GM21825 (cell line): ENCODE results near the gene RBM25.
"Not testable (repeated sequence)": the region's sequence is repeated elsewhere in the genome, so short reads cannot be mapped to it uniquely, and the experiment has no call there.

Source experiments
- ATAC-seq: cut with Tn5 transposase; IDR thresholded peaks from one replicate; pipeline ENCODE4 v1.9.1; 2021; ENCODE audit warnings: mild to moderate bottlenecking, moderate library complexity; ENCODE audit not compliant: unreplicated experiment

The RBM25 gene

DNA sequence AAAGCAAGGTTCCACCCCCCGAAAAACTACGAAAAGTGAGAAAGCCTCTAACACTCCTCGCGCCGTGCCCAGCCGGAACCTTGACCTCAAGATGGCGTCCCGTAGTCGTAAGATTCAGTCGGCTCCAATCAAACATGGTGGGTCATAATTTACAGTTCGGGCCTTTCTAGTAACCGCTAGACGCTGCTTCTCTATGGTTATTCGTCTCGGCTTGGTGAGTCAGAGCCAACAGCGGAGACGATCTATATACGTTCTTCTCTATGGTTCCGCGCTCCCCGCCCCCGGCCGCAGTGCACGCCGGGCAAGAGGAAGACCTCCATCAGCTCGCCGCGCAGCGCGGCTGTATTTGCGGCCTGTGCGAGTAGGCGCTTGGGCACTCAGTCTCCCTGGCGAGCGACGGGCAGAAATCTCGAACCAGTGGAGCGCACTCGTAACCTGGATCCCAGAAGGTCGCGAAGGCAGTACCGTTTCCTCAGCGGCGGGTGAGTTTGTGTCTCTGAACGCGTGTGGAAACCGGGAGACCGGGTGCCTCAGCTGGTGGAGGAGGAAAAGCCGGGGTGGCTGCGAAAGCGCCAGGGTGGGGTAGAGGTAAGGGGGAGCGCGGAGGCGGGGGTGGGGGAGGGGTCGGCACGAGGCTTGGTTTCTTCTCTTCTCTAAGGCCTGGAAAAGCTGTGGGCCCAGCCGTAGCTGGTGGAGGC is at the start of gene RBM25:
Gene RBM25 (plus strand): TSS at position 311 of the 698 bp plus-strand sequence. CDS start 13,108 bp downstream, outside the sequence.
- ATAC-seq, result peak; percentile 95

DNA sequence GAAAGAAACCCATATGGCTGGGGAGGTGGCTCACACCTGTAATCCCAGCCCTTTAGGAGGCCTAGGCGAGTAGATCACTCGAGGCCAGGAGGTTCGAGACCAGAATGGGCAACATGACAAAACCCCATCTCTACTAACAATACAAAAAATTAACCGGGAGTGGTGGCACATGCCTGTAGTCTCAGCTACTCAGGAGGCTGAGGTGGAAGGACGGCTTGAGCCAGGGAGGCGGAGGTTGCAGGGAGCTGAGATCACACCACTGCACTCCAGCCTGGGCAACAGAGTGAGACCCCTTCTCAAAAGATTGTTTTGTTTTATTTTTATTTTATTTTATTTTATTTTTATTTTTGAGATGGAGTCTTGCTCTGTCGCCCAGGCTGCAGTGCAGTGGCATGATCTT is 47.1 kb upstream of the RBM25 start:
- ATAC-seq, result not testable (repeated sequence)

DNA sequence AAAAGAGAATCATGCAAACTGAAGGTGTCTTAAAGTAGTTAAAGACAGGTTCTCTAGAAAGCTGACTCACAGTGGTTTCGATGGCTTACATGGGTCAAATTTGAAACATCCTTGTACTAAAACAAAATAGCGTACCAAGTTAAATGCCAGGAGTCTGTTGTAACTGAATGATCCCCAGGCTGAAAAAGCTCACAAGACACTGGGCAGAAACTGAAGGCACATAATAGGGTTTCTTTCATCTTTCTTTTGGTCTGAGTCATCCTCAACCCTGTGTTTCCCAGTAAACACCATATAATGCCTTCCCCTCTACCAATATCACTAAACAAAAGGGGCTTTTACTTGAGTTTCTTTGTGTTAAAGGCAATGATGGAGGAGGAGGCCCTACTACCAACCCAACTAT is 44.2 kb upstream of the RBM25 start:
- peak; percentile 76 for ATAC-seq

DNA sequence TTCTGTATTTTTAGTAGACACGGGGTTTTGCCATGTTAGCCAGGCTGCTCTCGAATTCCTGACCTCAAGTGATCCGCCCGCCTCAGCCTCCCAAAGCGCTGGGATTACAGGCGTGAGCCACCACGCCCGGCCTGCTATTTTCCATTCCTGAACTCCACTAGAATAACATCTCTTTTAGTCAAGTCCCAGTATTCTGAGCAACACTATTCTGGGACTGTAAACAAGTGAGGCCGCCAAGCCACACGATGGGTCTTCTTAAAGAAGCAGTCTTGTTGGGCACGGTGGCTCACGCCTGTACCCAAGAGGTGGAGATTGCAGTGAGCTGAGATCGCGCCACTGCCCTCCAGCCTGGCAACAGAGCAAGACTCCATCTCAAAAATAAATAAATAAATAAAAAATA is 42.8 kb upstream of the RBM25 start:
- ATAC-seq, result not testable (repeated sequence)

DNA sequence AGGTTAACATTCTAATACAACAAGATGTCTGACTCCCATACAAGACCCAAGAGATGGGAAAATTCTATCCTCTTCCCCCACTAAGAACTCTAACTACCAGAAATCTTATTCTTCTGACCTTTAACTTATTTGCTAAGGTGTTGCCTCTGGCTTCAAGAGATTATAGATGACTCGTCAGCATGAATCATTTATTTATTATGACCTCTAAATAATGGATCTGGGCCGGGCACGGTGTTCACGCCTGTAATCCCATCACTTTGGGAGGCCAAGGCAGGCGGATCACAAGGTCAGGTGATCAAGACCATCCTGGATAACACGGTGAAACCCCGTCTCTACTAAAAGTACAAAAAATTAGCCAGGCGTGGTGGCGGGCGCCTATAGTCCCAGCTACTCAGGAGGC is 42.3 kb upstream of the RBM25 start:
- not testable (repeated sequence) for ATAC-seq

DNA sequence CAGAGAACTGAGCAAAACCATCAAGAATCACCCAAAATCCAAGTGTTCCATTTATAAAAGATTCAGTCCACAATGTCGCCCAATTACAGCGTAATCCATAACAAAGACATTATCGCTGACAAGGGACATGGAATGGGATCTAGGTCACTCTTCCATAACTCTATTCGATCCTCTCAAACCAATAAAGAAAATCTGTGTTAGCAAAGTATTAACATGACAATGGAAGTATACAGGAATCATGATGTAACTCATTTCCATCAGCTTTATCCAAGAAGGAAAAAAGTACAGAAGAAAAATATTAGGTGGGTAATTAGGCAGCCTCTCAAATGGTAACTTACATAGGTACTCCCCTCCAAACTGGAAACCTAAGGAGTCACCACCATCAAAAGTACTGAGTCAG is 36.3 kb upstream of the RBM25 start:
- ATAC-seq, result no peak

DNA sequence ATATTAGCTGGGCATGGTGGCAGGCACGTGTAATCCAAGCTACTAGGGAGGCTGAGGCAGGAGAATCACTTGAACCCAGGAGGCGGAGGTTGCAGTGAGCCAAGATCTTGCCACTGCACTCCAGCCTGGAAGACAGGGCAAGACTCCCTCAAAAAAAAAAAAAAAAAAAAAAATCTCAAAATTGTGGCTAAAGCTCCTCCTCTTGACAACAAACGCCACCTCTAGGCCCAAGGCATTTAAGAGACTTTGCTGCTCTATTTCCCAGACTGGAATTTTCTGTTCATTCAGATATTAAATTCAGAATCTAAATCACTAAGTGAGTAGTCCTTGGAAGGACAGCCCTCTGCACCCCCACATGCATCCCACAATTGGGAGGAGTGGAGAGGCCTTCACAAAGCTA is 32.8 kb upstream of the RBM25 start:
- ATAC-seq, result no peak

DNA sequence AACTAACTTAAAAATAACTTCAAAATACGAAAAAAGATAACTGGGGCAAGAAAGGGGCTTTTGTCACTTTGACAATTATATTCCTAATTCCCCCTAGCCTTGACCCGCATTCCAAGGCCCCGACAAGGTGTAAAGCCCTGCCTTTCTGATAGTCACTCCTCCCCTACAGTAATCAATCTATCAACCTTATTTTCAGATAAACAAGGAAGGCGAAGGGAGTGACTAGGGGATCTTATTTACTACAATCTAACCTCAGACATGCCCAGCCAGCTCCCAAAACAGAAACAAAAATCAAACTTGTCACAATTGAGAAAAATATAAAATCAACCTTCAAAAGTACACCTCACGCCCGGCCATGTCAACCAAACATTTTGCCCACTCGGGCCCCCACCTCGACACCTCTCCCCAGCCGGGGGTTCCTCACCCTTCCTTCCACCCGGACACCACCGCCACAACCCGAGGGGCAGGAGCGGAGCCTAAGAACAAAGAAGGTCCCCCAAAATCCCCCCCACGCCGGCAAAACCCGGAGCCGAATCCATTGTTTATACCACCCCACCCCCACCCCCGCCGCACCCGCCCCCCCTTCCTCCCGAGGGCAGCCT is 32.0 kb upstream of the RBM25 start:
- ATAC-seq, result no peak

DNA sequence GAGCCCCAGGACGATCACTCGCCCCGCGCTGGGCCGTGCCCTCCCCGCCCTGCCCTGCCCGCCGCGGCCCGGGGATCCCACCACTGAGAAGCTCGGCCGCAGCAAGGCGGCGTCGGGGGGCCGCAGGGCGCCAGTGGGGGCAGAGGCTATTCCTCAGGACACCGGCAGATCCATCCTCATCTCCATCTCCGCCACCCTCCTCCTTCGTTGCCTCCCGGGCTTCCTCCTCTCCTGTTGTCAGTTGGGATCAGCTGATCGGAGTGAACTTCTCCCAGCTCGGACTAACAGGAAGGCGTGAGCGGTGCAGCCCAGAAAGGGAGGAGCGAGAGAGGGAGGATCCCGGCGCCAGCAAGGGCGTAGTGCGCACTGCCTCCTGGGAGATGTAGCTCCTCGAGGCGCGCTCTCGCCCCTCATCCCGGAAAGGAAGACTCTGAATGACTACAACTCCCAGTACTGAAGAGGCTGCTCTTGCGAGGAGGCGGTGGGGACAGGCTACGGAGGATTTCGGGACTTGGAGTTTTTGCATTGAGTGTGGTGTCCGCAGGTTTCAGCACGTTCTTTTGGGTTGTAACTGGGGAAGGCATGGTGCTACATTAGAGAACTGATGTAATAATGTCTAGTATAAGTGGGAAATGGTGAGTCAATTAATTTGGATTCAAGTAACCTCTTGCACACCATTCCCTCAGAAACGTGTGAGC is 31.3 kb upstream of the RBM25 start, which contains the start of gene ZFYVE1:
Gene ZFYVE1 (minus strand): TSS at position 262 of the 698 bp plus-strand sequence. CDS start 2,598 bp downstream, outside the sequence.
- ATAC-seq, result peak; percentile 97

DNA sequence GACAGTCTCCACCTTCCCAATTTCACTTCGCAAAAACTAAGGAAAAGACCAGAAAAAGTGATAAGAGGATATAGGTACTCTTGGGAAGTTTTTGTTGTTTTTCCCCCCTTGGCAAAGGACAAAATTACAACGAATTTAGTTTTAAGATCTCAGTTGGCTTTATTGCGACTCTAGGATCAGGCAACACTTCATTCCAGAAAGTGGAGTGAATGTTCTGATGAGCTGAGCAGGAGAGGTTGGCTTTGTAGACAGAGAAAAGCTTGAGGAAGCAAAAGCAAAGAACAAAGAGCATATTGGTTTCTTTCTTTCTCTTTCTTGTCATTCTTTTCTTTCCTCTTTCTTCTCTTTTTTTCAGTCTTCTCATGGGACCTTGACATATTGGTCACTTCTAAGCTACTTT is 30.8 kb upstream of the RBM25 start:
- ATAC-seq, result no peak

DNA sequence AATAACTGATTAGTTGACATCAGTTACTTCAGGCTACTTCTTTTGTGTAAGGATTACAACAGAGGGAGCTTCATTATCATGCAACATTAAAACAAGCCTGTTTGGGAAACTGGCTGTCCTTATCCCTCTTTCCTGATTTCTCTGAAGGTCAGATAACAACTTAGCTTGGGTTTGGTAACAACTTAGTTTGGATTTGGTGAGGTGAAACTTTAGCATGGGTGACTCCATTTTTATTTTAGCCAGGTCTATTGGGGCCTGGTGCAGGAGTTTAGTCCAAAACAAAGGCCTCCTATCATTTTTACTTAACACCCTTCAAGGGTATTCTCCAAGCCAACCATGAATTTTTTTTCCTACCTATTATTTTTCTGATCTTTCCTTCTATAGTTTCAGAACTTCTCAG is 30.4 kb upstream of the RBM25 start:
- ATAC-seq, result no peak

DNA sequence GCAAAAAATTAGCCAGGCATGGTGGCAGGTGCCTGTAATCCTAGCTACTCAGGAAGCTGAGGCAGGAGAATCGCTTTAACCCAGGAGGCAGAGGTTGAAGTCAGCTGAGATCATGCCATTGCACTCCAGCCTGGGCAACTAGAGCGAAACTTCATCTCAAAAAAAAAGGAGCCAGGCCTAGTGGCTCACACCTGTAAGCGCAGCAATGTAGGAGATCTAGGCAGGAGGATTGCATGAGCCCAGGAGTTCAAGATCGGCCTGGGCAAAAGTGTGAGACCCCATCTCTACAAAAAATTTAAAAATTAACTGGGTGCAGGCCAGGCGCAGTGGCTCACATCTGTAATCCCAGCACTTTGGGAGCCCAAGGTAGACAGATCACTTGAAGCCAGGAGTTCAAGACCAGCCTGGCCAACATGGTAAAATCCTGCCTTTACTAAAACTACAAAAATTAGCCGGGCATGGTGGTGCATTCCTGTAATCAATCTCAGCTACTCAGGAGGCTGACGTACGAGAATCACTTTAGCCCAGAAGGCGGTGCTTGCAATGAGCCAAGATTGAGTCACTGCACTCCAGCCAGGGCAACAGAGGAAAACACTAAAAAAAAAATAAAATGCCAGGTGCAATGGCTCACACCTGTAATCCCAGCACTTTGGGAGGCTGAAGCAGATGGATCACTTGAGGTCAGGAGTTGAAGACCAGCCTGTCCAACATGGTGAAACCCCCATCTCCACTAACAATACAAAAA is 21.5 kb upstream of the RBM25 start:
- ATAC-seq, result not testable (repeated sequence)

DNA sequence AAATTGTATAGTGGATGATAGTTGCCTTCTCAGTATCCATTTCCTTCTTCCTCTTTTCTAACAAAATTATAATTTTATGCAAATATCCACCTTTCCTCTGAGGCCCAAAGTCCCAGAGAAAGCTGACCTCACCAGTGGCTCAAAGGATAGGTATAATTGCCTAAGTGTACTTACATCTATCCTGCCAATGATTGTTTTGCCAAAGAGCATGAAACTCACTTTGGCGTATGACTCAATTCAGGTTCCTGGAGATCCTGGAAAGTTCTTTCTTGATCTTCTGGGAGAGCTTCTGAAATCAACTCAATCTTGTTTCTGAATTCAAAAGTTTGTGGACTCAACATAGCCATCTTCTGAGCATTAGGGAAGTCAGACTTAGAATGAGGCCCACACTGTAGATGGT is 10.5 kb upstream of the RBM25 start:
- no peak for ATAC-seq

DNA sequence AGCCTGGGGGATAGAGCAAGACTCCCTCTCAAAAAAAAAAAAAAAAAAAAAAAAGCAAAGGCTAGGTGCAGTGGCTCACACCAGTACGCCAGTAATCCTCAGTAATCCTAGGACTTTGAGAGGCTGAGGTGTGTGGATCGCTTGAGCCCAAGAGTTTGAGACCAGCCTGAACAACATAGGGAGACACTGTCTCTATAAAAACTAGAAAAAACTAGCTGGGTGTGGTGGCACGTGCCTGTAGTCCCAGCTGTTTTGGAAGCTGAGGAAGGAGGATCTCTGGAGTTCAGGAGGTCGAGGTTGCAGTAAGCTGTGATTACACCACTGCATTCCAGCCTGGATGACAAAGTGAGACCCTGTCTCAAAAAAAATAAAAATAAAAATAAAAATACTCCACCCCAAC is 8.9 kb upstream of the RBM25 start:
- no peak for ATAC-seq

DNA sequence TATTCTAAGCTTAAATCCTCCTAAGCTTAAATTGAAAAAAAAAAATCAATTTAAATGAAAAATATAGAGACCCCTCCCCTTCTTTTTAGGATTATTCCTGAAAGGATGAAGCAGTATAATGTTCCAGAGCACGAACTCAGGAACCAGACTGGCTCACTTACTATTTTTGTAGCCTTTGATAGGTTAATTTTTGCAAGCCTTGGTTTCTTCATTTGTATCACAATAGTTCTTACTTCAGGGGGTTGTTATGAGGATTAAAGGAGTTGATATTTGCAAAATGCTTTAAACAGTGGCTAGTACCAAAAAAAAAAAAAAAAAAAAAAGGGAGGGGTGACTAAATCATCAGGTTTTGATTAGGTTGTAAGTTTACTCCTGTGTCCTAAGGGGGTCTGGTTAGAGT is 3.1 kb upstream of the RBM25 start:
- no peak for ATAC-seq

DNA sequence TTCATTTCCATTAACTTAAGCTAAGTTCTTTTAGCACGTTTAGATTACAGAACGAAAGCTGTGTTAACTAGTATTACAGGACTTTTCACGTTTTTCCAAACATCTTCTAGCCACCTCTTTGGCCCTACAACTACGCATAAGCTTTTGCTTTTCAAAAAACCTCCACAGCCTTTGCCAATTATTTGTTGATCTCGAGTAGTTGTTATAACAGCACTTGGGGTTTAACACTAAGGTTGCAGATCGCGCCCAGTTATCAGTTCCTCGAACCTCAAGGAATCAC is 450 bp upstream of the RBM25 start:
- no peak for ATAC-seq

DNA sequence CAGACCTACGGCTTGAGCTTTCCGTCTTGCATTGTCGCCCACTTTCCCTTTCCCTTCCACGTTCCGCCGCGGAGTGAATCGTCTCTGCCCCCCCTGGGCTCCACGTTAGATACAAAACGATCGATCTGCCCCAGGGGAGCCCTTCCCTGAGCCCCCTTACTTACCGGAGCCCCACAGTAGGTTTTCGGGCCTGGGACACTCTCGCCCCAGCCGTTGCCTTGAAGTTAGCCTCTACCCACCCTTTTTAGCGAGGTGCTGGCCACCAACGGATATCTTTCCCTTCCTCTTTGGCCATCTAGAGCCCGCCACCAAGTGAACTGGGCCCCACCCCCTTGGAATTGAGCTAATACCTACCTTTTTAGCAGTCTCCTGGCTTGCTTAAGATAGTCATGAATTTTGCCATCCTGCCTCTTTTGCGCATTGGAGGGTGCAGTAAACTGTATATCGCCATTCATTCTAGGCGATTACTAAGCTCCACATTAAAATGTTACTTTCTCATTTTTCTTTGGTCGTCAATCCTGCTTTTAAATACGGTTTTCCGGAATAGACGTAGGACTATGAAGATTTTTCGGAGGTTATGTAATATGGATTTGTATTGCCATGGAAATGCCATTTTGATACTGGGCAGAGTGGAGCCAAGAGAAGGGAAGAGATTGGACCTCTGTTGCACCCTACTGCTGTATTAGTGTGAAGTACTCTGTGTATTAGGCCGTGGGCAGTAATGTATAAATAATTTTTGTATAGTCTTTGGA is 764 bp downstream of the RBM25 start:
- ATAC-seq, result peak; percentile 4

DNA sequence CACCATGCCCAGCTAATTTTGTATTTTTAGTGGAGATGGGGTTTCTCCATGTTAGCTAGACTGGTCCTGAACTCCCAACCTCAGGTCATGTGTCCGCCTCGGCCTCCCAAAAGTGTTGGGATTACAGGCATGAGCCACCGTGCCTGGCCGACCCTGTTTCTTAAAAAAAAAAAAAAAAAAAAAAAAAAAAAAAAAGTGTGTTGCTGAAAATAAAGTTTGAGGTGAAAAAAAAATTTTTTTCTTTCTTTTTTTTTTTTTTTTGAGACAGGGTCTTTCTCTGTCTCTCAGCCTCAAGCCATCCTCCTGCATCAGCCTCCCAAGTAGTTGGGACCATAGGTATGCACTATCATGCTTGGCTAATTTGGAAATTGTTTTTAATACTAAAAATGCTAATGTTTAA is 11.3 kb downstream of the RBM25 start:
- ATAC-seq, result no peak

DNA sequence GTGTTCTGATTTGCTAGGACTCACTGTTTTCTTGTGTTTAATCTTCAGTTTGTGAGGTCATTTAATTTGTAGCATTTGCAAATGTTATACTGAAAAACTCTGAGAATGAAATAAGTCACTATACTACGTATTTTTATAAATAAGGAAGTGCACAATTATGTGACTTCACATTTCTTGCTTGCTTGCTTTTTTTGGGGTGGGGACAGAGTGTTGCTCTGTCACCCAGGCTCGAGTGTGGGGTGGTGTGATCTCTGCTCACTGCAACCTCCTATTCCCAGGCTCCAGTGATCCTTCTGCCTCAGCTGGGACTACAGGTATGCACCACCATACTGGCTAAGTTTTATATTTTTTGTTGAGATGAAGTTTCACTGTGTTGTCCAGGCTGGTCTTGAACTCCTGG is 32.7 kb downstream of the RBM25 start:
- ATAC-seq, result no peak

DNA sequence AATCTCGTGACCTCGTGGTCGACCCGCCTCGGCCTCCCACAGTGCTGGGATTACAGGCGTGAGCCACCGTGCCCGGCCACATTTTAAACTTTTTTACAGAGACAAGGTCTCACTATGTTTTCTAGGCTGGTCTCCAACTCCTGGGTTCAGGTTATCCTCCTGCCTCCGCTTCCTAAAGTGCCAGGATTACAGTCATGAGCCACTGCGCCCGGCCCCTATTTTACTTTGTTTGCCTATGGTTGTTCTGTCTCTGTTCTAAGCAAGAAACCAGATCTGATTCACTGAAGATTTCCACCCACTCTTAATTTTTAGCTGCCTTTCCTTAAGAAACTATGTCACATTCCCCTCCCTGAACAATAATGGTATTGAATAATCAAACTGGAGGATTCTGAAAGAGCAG is 39.1 kb downstream of the RBM25 start:
- ATAC-seq, result no peak

DNA sequence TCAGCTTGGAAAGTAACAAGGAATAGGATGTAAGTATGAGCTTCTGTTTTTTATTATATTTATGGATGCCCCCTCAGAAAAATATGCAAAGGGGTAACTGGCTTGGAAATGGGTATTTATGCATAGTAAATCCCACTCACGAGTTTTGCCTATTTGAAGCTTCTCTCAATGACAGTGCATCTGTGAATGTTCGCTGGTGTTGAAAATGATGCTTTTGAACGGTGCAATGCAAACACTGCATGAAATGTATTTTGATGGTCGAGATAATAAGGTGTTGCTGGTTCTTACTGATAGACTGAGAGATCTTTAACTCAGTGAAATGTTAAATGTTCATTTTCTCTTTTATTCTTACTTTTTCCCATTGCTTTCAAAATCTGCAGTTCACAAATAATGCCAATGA is 42.0 kb downstream of the RBM25 start:
- no peak for ATAC-seq
